Retinal pigment epithelial cell (primary cell): ENCODE data around the gene RAB35.

Experiments used
- DNase-seq: peaks from one replicate; pipeline ENCODE4 v3.0.0-alpha.2; 2010; ENCODE audit warnings: low read depth
- H3K4me3 ChIP-seq: 2 replicates; pipeline ENCODE4 v1.5.1; 2011; ENCODE audit warnings: mild to moderate bottlenecking, low read length, control low read depth, moderate library complexity
- TF ChIP-seq, protein P1 (sequence below): conservative IDR thresholded peaks from 2 replicates; pipeline ENCODE4 v1.5.1; 2011; ENCODE audit warnings: low read depth, low read length, control low read depth, inconsistent platforms

Gene RAB35

GRCh38 chr12:120093592-120094355, 22.8 kb downstream of the RAB35 start:
- H3K4me3 ChIP-seq = no peak overlapping the region
- TF ChIP-seq, protein P1, sequence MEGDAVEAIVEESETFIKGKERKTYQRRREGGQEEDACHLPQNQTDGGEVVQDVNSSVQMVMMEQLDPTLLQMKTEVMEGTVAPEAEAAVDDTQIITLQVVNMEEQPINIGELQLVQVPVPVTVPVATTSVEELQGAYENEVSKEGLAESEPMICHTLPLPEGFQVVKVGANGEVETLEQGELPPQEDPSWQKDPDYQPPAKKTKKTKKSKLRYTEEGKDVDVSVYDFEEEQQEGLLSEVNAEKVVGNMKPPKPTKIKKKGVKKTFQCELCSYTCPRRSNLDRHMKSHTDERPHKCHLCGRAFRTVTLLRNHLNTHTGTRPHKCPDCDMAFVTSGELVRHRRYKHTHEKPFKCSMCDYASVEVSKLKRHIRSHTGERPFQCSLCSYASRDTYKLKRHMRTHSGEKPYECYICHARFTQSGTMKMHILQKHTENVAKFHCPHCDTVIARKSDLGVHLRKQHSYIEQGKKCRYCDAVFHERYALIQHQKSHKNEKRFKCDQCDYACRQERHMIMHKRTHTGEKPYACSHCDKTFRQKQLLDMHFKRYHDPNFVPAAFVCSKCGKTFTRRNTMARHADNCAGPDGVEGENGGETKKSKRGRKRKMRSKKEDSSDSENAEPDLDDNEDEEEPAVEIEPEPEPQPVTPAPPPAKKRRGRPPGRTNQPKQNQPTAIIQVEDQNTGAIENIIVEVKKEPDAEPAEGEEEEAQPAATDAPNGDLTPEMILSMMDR = no peak
- DNase-seq = no peak

GRCh38 chr12:120093336-120093591, 23.3 kb downstream of the RAB35 start:
- H3K4me3 ChIP-seq = no peak overlapping the region
- TF ChIP-seq, protein P1 = no peak
- DNase-seq = no peak

- no peak for DNase-seq
- no peak overlapping the region for H3K4me3 ChIP-seq
- TF ChIP-seq, protein P1 = no peak
Observed at GRCh38 chr12:120092551-120093335, 23.8 kb downstream of the RAB35 start.

DNA sequence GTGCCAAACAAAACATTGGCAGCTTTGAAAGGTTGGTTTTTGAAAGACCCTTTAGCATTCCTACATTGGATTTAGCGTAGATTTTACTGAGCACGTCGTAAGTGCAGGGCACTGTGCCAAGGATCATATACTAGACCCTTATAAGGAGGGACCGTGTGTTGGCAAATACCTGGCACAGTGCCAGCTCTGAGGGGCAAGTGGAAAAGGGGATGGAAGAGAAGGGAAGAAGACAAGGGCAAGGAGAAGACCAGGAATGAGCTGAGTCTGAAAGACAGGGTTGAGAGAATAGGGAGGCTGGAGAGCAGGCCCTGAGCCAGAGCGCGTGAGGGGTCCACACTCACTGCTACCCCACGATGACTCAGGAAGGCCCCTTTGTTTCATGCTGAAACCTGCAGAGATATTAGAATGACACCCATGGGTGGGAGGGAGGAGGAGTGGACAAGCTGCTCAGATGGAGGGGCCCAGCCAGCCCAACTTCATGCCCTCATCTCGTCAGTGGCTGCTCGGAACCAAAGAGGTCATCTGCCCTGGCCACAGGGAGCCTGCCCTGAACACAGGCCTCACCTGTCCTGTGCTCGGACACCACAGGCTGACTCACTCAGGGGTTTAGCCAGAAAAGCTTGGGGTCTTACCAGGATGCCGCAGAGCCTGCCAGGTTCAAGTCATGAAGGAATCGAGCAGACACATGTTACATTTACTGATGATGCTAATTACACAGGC, 25.0 kb downstream of the RAB35 start:
- no peak for DNase-seq
- H3K4me3 ChIP-seq = no peak overlapping the region
- TF ChIP-seq, protein P1 = no peak

GRCh38 chr12:120090626-120091295, 25.8 kb downstream of the RAB35 start:
- TF ChIP-seq, protein P1 = no peak
- no peak for DNase-seq
- H3K4me3 ChIP-seq = no peak overlapping the region

GRCh38 chr12:120090206-120090605, 26.3 kb downstream of the RAB35 start:
- TF ChIP-seq, protein P1 = no peak
- H3K4me3 ChIP-seq = no peak overlapping the region
- DNase-seq = no peak
